PC-3 (cell line): ENCODE data around the gene ZNF98.

Experiments
- EZH2 ChIP-seq: fragments of 300-600 bp; sonication (generic); IDR thresholded peaks from one replicate; pipeline ENCODE4 v1.6.1; 2017; ENCODE audit warnings: antibody characterized with exemption, mild to moderate bottlenecking, low read length; ENCODE audit not compliant: unreplicated experiment
- EZH2phosphoT487 ChIP-seq: fragments of 300-600 bp; sonication (generic); IDR thresholded peaks from 2 replicates; pipeline ENCODE4 v1.6.1; 2018; ENCODE audit warnings: mild to moderate bottlenecking, antibody characterized with exemption, low read length, borderline replicate concordance
- TF ChIP-seq, protein P1 (sequence below): fragments of 300-600 bp; sonication (generic); conservative IDR thresholded peaks from 2 replicates; pipeline ENCODE4 v1.5.1; 2017; ENCODE audit warnings: antibody characterized with exemption, low read depth, mild to moderate bottlenecking, low read length

- TF ChIP-seq EZH2phosphoT487 (no peak), EZH2 (no peak)
- TF ChIP-seq, protein P1, sequence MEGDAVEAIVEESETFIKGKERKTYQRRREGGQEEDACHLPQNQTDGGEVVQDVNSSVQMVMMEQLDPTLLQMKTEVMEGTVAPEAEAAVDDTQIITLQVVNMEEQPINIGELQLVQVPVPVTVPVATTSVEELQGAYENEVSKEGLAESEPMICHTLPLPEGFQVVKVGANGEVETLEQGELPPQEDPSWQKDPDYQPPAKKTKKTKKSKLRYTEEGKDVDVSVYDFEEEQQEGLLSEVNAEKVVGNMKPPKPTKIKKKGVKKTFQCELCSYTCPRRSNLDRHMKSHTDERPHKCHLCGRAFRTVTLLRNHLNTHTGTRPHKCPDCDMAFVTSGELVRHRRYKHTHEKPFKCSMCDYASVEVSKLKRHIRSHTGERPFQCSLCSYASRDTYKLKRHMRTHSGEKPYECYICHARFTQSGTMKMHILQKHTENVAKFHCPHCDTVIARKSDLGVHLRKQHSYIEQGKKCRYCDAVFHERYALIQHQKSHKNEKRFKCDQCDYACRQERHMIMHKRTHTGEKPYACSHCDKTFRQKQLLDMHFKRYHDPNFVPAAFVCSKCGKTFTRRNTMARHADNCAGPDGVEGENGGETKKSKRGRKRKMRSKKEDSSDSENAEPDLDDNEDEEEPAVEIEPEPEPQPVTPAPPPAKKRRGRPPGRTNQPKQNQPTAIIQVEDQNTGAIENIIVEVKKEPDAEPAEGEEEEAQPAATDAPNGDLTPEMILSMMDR, result no peak
Measured at GRCh38 chr19:22426901-22427300, 4.8 kb upstream of the ZNF98 start.
